Astrocyte (in vitro differentiated cells and primary cell): ENCODE measurements around the gene BCKDHB. TPM values are rescaled to one million over a fixed set of nuclear protein-coding genes. Genes with fewer than 3 reads are reported as not detected.

ENCODE experiments used
- DNase-seq: peaks from one replicate; pipeline ENCODE4 v3.0.0-alpha.2; 2010; ENCODE audit warnings: low read depth
- FAIRE-seq: peaks from 2 replicates; lab custom pipeline; 2011; peaks lifted over from hg19 to GRCh38; lab: Jason Lieb, UNC
- H2AFZ ChIP-seq: 2 replicates; pipeline ENCODE4 v1.6.0; 2012; ENCODE audit warnings: low read depth, low read length, inconsistent platforms
- H3K27ac ChIP-seq: 2 replicates; pipeline ENCODE4 v1.5.1; 2011; ENCODE audit warnings: low read depth, low read length, inconsistent platforms
- H3K27me3 ChIP-seq: 2 replicates; pipeline ENCODE4 v1.6.0; 2011; ENCODE audit warnings: low read length, inconsistent platforms; ENCODE audit not compliant: insufficient read depth
- H3K36me3 ChIP-seq: 2 replicates; pipeline ENCODE4 v1.5.1; 2011; ENCODE audit warnings: low read length, inconsistent platforms; ENCODE audit not compliant: insufficient read depth
- H3K4me1 ChIP-seq: 2 replicates; pipeline ENCODE4 v1.5.1; 2011; ENCODE audit warnings: low read length, inconsistent platforms; ENCODE audit not compliant: insufficient read depth
- H3K4me2 ChIP-seq: 2 replicates; pipeline ENCODE4 v1.6.0; 2012; ENCODE audit warnings: low read length, inconsistent platforms
- H3K4me3 ChIP-seq: 2 replicates; pipeline ENCODE4 v1.5.1; 2011; ENCODE audit warnings: low read depth, mild to moderate bottlenecking, low read length, inconsistent platforms; ENCODE audit not compliant: insufficient read depth
- H3K79me2 ChIP-seq: 2 replicates; pipeline ENCODE4 v1.6.0; 2012; ENCODE audit warnings: mild to moderate bottlenecking, low read length, inconsistent platforms; ENCODE audit not compliant: insufficient read depth
- H3K9ac ChIP-seq: 2 replicates; pipeline ENCODE4 v1.6.0; 2012; ENCODE audit warnings: mild to moderate bottlenecking, low read length, inconsistent platforms
- H3K9me3 ChIP-seq: 2 replicates; pipeline ENCODE4 v1.5.1; 2012; ENCODE audit warnings: low read depth, mild to moderate bottlenecking, low read length, inconsistent platforms; ENCODE audit not compliant: insufficient read depth
- H4K20me1 ChIP-seq: 2 replicates; pipeline ENCODE4 v1.6.0; 2012; ENCODE audit warnings: low read length, inconsistent platforms; ENCODE audit not compliant: insufficient read depth
- H3K27ac Mint-ChIP-seq: one replicate; pipeline ENCODE4 v1.8.0; 2021; ENCODE audit warnings: mild to moderate bottlenecking, mixed read lengths; ENCODE audit not compliant: unreplicated experiment
- H3K27me3 Mint-ChIP-seq: one replicate; pipeline ENCODE4 v1.8.0; 2021; ENCODE audit warnings: low read depth, mixed read lengths; ENCODE audit not compliant: unreplicated experiment
- H3K36me3 Mint-ChIP-seq: one replicate; pipeline ENCODE4 v1.8.0; 2021; ENCODE audit warnings: low read depth, mixed read lengths; ENCODE audit not compliant: unreplicated experiment
- H3K4me1 Mint-ChIP-seq: one replicate; pipeline ENCODE4 v1.8.0; 2021; ENCODE audit warnings: low read depth, mixed read lengths; ENCODE audit not compliant: unreplicated experiment
- H3K4me3 Mint-ChIP-seq: one replicate; pipeline ENCODE4 v1.8.0; 2021; ENCODE audit warnings: mild to moderate bottlenecking, moderate library complexity, mixed read lengths; ENCODE audit not compliant: unreplicated experiment
- H3K9me3 Mint-ChIP-seq: one replicate; pipeline ENCODE4 v1.8.0; 2021; ENCODE audit warnings: mild to moderate bottlenecking, mixed read lengths; ENCODE audit not compliant: unreplicated experiment
- CTCF ChIP-seq: IDR thresholded peaks from 2 replicates; pipeline ENCODE4 v1.5.1; 2011; ENCODE audit warnings: low read depth, mild to moderate bottlenecking, inconsistent platforms, low read length, moderate library complexity; ENCODE audit not compliant: insufficient read depth
- EZH2 ChIP-seq: IDR thresholded peaks from 2 replicates; pipeline ENCODE4 v1.6.1; 2012; ENCODE audit warnings: mild to moderate bottlenecking, low read length, inconsistent platforms; ENCODE audit not compliant: insufficient read depth
- total RNA-seq: library from RNA; stranded (reverse); gene quantifications from 2 replicates; pipeline ENCODE4 v1.2.1, GENCODE V29; 2021

BCKDHB gene
- total RNA-seq, 1 donor from 2014 or later: 18.4 TPM

GRCh38 chr6:80077067-80077466, 29.4 kb upstream of the BCKDHB start:
- no peak overlapping the region for H3K4me3 Mint-ChIP-seq
- H3K79me2 ChIP-seq: no peaks in the 10 kb centered on the region
- H3K27me3 Mint-ChIP-seq: peaks cover 2% of the 10 kb centered on the region
- no peak overlapping the region for H3K9ac ChIP-seq
- H3K4me3 ChIP-seq: no peak overlapping the region
- no peak for DNase-seq
- H3K4me2 ChIP-seq: no peak overlapping the region
- H3K27me3 ChIP-seq: no peaks in the 10 kb centered on the region
- H3K4me1 ChIP-seq: no peaks in the 10 kb centered on the region
- H2AFZ ChIP-seq: no peak overlapping the region
- H3K27ac Mint-ChIP-seq: no peak overlapping the region
- H3K36me3 ChIP-seq: no peaks in the 10 kb centered on the region
- no peak for TF ChIP-seq CTCF
- TF ChIP-seq EZH2: no peak
- H4K20me1 ChIP-seq: no peaks in the 10 kb centered on the region
- FAIRE-seq: no peak
- no peaks in the 10 kb centered on the region for H3K36me3 Mint-ChIP-seq
- peaks cover 2% of the 10 kb centered on the region for H3K9me3 Mint-ChIP-seq
- no peaks in the 10 kb centered on the region for H3K4me1 Mint-ChIP-seq
- H3K27ac ChIP-seq: no peak overlapping the region
- H3K9me3 ChIP-seq: no peaks in the 10 kb centered on the region

DNA sequence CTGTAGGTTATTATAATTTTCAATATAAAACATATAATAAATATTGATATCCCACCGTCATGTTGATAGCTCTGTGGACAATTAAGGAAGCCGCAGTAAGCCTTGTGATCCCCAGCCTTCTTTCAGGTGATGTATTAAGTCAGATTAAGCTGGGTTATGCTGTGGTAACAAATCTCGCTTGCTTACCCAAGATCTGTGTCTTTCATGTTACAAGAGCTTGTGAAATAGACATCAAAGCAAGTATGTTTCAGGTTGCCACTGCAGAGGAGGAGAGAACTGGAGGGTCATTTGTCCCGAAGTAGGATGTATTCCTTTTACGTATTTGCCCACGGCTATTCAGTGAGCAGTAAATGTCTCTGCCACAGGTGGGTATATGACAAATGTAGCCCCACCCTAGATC, 17.8 kb upstream of the BCKDHB start:
- FAIRE-seq (no peak), DNase-seq (no peak)
- Histone ChIP-seq H4K20me1 (no peaks in the 10 kb centered on the region), H3K36me3 (no peaks in the 10 kb centered on the region), H3K79me2 (no peaks in the 10 kb centered on the region), H3K4me1 (no peaks in the 10 kb centered on the region), H3K4me3 (no peak overlapping the region), H3K9ac (no peak overlapping the region), H3K4me2 (no peak overlapping the region), H3K9me3 (no peaks in the 10 kb centered on the region), H3K27me3 (peaks cover 3% of the 10 kb centered on the region), H2AFZ (no peak overlapping the region), H3K27ac (no peak overlapping the region)
- TF ChIP-seq CTCF (no peak), EZH2 (no peak)
- H3K4me3 Mint-ChIP-seq: no peak overlapping the region
- no peaks in the 10 kb centered on the region for H3K9me3 Mint-ChIP-seq
- H3K4me1 Mint-ChIP-seq: no peaks in the 10 kb centered on the region
- no peaks in the 10 kb centered on the region for H3K36me3 Mint-ChIP-seq
- no peak overlapping the region for H3K27ac Mint-ChIP-seq
- H3K27me3 Mint-ChIP-seq: no peaks in the 10 kb centered on the region

DNA sequence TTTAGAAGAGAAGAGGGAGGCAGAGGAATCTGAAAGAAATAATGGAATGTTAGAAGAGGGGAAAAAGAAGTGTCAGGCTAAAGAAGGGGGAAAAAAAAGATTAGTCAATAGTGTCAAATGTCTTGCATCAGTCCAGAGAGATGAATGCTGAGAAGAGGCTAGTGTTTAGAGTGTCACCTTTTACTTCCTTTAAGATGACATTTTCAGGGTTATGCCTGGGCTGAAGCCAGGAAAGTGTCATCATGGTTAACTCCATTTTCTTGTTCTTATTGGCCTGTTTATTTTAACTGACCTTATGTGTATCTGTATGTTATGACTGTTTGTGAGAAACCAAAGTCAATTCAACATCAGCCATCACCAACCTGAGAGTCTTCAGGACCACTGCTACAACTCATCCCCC, 15.0 kb upstream of the BCKDHB start:
- H3K79me2 ChIP-seq: no peaks in the 10 kb centered on the region

More for the DNA sequence above, 15.0 kb upstream of the BCKDHB start:
- Histone ChIP-seq H2AFZ (no peak overlapping the region), H4K20me1 (no peaks in the 10 kb centered on the region), H3K4me2 (no peak overlapping the region), H3K27ac (no peak overlapping the region), H3K9me3 (no peaks in the 10 kb centered on the region), H3K4me1 (no peaks in the 10 kb centered on the region), H3K36me3 (no peaks in the 10 kb centered on the region), H3K27me3 (peaks cover 3% of the 10 kb centered on the region), H3K9ac (no peak overlapping the region), H3K4me3 (no peak overlapping the region)
- FAIRE-seq (no peak), DNase-seq (no peak)
- no peak overlapping the region for H3K4me3 Mint-ChIP-seq
- no peaks in the 10 kb centered on the region for H3K9me3 Mint-ChIP-seq
- no peaks in the 10 kb centered on the region for H3K36me3 Mint-ChIP-seq
- TF ChIP-seq CTCF: no peak
- TF ChIP-seq EZH2: no peak
- H3K27me3 Mint-ChIP-seq: no peaks in the 10 kb centered on the region
- no peaks in the 10 kb centered on the region for H3K4me1 Mint-ChIP-seq
- no peak overlapping the region for H3K27ac Mint-ChIP-seq
